Islet of Langerhans (tissue), 1 donor: Measurements from ENCODE around the gene SLAMF7.

Source experiments
- FAIRE-seq: peaks from one replicate; lab custom pipeline; 2011; peaks lifted over from hg19 to GRCh38; lab: Jason Lieb, UNC

Gene SLAMF7

GRCh38 chr1:160747717-160748116 lies 8.7 kb downstream of the SLAMF7 start:
- no peak for FAIRE-seq

- no peak for FAIRE-seq
Observed at GRCh38 chr1:160748181-160748877, 9.3 kb downstream of the SLAMF7 start.

GRCh38 chr1:160748878-160749269 lies 9.8 kb downstream of the SLAMF7 start:
- FAIRE-seq, result no peak

GRCh38 chr1:160750608-160751007 lies 11.6 kb downstream of the SLAMF7 start:
- no peak for FAIRE-seq

GRCh38 chr1:160752406-160752805 lies 13.4 kb downstream of the SLAMF7 start:
- no peak for FAIRE-seq

- no peak for FAIRE-seq
Observed at GRCh38 chr1:160752924-160753323, 13.9 kb downstream of the SLAMF7 start.

- FAIRE-seq, result no peak
Observed at GRCh38 chr1:160753594-160753993, 14.5 kb downstream of the SLAMF7 start.

- FAIRE-seq, result no peak
Observed at GRCh38 chr1:160755461-160755860, 16.4 kb downstream of the SLAMF7 start.

GRCh38 chr1:160755911-160756848 lies 17.1 kb downstream of the SLAMF7 start:
- no peak for FAIRE-seq

GRCh38 chr1:160756849-160757201 lies 17.8 kb downstream of the SLAMF7 start:
- FAIRE-seq, result no peak

- FAIRE-seq, result no peak
Observed at GRCh38 chr1:160758521-160758920, 19.5 kb downstream of the SLAMF7 start.

GRCh38 chr1:160759740-160760139 lies 20.7 kb downstream of the SLAMF7 start:
- no peak for FAIRE-seq

- no peak for FAIRE-seq
Observed at GRCh38 chr1:160761046-160761445, 22.0 kb downstream of the SLAMF7 start.

- no peak for FAIRE-seq
Observed at GRCh38 chr1:160761886-160762285, 22.8 kb downstream of the SLAMF7 start.

- FAIRE-seq, result no peak
Observed at GRCh38 chr1:160763993-160764392, 24.9 kb downstream of the SLAMF7 start.

- FAIRE-seq, result no peak
Observed at GRCh38 chr1:160767395-160768294, 28.6 kb downstream of the SLAMF7 start.

- no peak for FAIRE-seq
Observed at GRCh38 chr1:160768295-160768657, 29.2 kb downstream of the SLAMF7 start.

GRCh38 chr1:160772331-160772730 lies 33.3 kb downstream of the SLAMF7 start:
- FAIRE-seq, result no peak

- FAIRE-seq, result no peak
Observed at GRCh38 chr1:160773093-160773492, 34.0 kb downstream of the SLAMF7 start.

GRCh38 chr1:160774886-160775719 lies 36.1 kb downstream of the SLAMF7 start:
- FAIRE-seq, result no peak

GRCh38 chr1:160776178-160776577 lies 37.1 kb downstream of the SLAMF7 start:
- no peak for FAIRE-seq
